ENCODE measurements around the gene PCBP1.
"Not testable (repeated sequence)": the region's sequence is repeated elsewhere in the genome, so short reads cannot be mapped to it uniquely, and the experiment has no call there.

Gene PCBP1

GRCh38 chr2:70128005-70128404 is 40.7 kb downstream of the PCBP1 start:
- no peak for DNase-seq

GRCh38 chr2:70131344-70132143 is 44.3 kb downstream of the PCBP1 start:
- not testable (repeated sequence) for DNase-seq

GRCh38 chr2:70132244-70133126 is 45.2 kb downstream of the PCBP1 start:
- no peak for DNase-seq

- DNase-seq = no peak
Measured at GRCh38 chr2:70133127-70133452, 45.8 kb downstream of the PCBP1 start.

GRCh38 chr2:70133491-70134322 is 46.4 kb downstream of the PCBP1 start:
- DNase-seq = no peak

- DNase-seq = not testable (repeated sequence)
Measured at GRCh38 chr2:70134323-70134983, 47.2 kb downstream of the PCBP1 start.
